ENCODE results near the gene TTC19.
"Not testable (repeated sequence)": the region's sequence is repeated elsewhere in the genome, so short reads cannot be mapped to it uniquely, and the experiment has no call there.

Gene TTC19

DNA sequence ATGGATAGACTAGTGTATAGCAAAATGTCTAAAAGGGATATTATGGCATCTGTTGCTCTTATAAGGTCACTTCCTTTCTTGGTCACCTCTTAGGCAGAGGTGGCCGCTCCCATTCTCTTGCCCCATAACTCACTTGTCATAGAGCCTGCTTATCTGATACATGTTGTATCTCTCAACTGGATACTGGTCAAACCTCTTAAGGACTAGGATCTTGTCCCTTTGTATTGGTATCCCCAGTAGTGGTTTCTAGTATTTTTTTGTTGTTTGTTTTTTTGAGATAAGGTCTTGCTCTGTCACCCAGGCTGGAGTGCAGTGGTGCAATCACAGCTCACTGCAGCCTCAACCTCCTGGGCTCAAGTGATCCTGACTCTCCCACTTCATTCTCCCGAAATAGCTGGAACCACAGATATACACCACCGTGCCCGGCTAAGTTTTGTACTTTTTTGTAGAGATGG is 27.1 kb upstream of the TTC19 start:
- no peak for DNase-seq

- no peak for DNase-seq
Measured at GRCh38 chr17:15973016-15973415, 26.6 kb upstream of the TTC19 start.

- DNase-seq, result no peak
Measured at GRCh38 chr17:15973834-15974233, 25.8 kb upstream of the TTC19 start.

GRCh38 chr17:15977894-15978293 is 21.7 kb upstream of the TTC19 start:
- DNase-seq, result no peak

GRCh38 chr17:15978606-15979005 is 21.0 kb upstream of the TTC19 start:
- DNase-seq, result no peak

DNA sequence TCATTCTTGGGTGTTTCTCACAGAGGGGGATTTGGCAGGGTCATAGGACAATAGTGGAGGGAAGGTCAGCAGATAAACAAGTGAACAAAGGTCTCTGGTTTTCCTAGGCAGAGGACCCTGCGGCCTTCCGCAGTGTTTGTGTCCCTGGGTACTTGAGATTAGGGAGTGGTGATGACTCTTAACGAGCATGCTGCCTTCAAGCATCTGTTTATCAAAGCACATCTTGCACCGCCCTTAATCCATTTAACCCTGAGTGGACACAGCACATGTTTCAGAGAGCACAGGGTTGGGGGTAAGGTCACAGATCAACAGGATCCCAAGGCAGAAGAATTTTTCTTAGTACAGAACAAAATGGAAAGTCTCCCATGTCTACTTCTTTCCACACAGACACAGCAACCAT is 20.6 kb upstream of the TTC19 start:
- not testable (repeated sequence) for DNase-seq

DNA sequence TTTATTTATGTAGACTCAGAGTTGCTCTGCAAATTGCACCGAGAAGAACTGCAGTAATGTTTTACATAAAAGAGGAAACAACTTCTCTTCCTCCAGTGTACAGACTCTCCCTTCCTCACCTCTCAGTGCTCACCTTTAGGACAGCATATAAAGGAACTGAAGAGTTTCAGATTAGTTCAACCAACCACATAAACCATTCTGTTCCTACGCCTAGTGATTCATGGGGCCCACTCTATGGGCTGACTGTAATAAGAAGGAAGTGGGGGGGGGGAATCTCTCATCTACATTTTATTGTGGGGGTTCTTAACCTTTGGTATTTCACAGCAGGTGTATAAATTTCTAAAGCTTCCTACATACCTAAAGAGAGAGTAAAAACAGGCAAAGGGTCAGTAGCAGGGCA is 18.4 kb upstream of the TTC19 start:
- DNase-seq, result no peak

GRCh38 chr17:15981646-15982580 is 17.7 kb upstream of the TTC19 start:
- no peak for DNase-seq

GRCh38 chr17:15996322-15996721 is 3.3 kb upstream of the TTC19 start:
- no peak for DNase-seq

DNA sequence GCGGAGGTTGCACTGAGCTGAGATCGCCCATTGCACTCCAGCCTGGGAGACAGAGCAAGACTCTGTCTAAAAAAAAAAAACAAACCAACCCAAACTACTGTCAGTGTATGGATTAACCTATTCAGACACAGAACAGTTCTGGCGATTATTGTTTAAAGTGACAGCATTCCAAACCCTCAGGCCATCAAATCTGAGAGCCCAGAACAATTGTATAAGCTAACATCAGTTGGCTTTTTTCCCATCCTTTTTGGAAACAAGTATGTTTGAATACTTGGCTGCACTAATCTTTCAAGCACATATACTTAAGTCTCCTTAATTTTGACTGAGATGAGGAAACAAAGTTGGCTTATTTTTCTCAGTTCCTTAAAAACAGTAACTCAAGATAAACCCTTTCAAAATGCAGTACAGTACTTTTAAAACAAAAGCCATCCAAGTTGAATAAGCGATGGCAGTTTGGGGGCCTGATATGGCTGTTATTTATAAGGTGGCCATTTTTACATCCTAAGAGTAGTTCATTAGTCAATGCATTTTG is 1.5 kb upstream of the TTC19 start:
- no peak for DNase-seq

DNA sequence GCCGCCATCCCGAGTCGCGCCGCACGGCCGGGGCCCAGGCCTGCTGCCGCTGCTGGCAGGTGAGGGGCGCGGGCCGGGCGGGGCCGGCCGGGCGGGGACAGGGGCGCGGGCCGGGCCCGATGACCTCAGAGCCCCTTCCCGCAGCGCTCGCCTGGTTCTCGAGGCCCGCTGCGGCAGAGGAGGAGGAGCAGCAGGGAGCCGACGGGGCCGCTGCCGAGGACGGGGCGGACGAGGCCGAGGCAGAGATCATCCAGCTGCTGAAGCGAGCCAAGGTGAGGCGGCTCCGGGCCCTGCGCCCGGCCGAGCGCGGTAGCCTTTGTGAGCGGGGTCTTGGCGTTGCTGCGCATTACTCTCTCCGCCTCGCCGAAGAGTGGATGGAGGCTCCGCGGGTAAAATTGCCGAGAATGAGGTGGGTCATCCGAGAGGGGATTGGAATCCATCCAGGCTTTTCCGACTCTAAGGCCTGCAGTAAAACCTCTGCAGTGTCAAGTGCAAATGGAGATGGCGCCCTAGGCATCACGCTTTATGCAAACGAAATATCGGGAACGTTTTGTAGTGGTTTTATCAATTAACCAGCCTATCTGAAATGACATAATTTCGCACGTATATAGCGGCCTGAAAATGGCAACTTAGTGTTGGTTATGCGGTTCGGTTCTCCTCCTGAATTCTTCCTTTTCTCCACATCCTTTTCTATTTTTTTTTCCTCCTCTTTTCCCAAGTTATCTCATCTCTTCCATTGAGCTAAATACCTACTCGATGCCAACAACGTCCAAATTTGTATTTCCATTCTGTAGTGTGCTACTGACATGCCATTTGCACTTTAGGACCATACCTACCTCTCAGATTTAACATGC is 577 bp downstream of the TTC19 start:
- DNase-seq, result peak in 22 of 58 donors; percentile 6 to 72 (median 38)

GRCh38 chr17:16001226-16001897 is 1.7 kb downstream of the TTC19 start:
- DNase-seq, result no peak

DNA sequence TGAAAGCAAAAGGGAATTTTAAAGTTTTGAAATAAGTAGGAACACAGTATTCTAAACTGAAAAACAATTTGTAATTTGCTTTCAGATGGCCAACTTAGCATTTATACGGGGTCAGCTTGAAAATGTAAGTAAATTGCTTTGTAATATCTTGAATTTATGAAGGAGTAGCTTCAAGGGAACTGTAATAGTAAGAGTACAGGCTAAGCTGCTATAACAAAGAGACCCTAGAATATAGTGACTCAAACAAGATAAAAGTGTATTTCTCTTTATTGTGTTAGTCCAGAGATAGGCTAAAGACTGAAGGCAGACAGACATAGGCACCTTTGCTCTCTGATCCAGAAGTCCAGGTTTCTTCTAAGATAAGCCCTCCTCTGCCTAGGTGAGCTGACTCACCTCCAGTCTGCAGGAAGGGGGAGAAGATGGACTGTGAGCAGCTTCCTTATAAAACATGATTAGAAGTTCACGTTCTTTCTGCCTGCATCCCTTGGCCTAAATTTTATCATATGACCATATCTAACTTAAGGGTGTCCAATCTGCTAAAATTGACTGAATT is 3.2 kb downstream of the TTC19 start:
- DNase-seq, result no peak

- DNase-seq, result no peak
Measured at GRCh38 chr17:16003841-16004240, 4.2 kb downstream of the TTC19 start.

DNA sequence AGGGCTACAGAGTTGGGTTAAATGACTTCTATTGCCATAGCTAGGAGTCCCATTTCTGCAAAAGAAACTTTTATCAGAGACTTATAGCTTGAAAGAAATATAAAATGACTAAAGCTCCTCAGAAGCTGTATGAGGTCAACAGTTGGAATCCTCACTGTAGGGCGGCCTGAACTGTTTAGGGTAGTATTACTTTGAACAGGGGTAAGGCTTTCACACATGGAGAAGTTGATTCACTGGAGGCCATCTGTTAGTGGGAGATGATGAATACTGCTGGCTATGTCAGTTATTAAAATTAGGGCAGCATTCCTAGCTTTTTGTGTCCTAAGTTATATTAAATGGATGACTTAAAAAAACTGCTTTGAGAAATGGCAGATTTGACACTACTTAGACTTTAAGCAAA is 6.0 kb downstream of the TTC19 start:
- DNase-seq, result no peak

DNA sequence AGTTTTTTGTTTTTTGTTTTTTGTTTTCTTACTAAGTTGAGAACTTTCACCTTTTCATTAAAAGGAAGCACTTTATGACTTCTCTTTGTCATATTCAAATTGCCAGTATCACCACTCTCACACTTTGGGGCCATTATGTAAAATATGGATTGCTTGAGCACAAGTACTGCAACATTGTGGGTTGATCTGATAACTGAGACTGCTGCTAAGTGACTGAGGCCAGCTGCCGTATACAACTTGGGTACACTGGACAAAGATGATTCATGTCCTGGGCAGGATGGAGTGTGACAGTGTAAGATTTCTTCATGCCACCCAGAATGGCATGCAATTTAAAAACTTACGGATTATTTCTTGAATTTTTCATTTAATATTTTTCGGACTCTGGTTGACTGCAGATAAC is 7.8 kb downstream of the TTC19 start:
- no peak for DNase-seq

DNA sequence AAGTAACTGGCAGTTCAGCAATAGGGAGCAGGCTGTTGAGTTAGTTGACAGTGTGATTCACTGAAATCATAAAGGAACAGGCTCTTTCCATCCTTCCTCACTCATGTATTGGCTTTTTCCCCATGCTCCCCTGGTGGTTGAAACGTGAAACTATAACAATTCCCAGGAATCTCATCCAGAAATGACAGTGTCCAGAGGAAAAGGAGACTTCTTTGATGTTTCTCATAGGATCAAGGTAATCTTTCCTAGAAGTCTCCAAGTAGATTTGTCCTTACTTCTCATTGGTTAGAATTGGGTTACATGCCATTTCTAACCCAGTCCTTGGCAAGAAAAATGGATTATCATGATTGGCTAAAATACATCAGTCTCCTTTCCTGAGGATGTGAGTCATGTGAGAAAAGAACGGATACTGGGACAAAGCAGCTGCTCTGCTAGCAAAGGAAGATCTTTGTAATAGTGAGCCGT is 14.4 kb downstream of the TTC19 start:
- DNase-seq, result no peak

DNA sequence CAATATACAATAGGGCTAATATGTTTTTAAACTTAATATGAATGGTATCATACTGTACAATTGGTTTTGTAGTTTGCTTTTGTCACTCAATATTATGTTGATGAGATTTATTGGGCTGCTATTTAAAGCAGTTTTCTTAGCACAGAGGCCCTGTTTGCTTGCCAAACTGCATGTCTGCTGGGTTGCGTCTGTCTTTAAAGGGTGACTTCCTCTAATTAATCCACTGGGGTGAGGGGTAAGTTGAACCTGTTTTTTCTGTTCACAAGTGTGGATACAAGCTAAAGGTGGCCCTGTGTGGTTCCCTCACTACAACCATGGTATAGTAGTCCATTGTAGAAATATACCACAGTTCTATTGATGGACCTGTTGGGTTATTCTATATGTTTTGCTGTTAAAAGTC is 19.7 kb downstream of the TTC19 start:
- no peak for DNase-seq

DNA sequence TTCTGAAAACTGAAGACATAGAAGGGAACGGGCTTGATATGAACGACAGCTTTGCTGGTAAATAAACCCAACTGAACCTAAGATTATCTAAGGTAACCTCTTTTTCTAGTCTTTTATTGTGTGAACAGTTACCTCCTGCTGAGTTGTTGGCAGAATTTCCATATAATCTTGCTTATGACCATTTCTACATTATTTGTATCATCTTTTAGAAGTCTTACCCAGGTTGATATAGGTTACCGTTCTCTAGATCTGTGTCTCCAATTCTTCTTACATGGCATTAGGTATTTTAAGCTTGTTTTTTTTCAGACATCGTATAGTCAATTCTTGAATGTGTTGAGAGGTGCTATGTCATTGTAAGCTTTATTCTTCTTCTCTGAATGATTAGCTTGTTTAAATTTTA is 24.3 kb downstream of the TTC19 start:
- DNase-seq, result no peak

DNA sequence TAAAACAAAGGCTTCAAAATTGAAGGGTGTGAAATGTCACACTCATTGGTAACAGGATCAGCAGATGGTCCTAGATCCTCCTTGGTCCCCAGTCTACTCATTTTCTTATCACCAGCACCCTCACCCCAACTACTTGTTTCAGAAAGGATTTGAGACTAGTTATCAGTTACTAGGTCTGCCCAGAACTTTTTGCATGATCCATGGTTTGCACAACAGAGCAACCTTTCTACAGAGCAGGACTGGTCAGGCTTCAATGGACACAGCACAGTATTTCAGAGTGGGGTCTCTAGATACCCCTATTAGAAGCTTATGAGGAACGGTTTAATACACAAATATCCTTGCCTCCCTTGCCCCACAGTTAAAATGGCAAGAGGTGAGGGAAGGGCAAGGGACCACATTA is 25.6 kb downstream of the TTC19 start:
- no peak for DNase-seq

DNA sequence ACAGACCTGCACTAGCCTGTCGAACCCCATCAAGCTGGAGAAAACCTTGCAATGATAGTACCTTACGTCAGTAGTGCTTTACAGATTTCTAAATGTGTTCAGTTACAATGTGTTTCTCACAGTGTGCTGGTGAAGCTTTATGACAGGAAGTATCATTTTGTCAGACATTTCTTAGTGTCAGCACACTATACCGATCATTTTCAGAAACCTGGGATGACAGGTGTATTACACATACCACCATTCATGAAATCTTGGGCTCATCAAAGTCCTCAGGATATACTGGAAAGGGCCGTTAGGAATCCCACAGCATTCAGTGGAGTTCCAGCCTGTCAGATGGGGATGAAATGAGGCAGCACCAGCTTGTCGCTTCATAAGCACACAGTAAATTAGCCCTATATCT is 27.3 kb downstream of the TTC19 start:
- DNase-seq, result no peak
